HG02610 (cell line): ENCODE data around the gene ATP5MK.
"Not testable (repeated sequence)": the region's sequence is repeated elsewhere in the genome, so short reads cannot be mapped to it uniquely, and the experiment has no call there.

Source experiments
- ATAC-seq: cut with Tn5 transposase; IDR thresholded peaks from one replicate; pipeline ENCODE4 v1.9.1; 2021; ENCODE audit warnings: mild to moderate bottlenecking, moderate library complexity; ENCODE audit not compliant: unreplicated experiment

The ATP5MK gene, protein sequence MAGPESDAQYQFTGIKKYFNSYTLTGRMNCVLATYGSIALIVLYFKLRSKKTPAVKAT

DNA sequence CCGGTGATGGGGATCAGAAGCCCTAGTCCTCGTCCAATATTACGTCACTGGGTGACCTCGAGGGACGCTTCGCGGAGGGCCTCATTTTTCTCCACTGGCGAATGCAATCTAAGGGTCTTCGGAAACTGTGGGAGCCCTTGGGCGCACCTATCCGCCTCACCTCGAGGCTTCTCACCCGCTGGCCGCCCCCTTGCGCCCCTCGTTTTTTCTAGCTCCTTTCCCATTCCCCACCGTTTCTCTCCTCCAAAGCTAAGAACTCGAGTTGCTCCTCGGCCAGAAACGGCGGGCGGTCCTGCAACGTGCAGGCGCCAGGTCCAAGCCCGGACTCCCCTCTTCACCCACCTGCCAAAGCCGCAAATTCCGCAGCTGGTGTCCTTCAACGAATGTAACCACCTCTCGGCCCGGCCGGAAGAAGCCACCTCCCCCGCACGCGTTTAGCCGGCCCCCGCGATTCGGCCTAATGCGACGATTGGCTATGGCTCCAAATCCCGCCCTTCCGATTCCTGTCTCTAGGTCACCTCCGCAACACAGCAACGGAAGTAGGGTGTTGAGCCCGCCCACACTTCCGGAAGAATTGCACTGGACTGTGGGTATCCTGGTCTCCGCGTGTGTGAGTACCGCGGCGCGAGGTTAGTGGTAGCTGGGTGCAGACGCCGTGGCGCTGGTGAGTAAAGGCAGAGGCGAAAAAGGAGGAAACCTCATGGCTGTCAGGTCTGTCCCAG lies at the start of gene ATP5MK, which contains the start of gene PDCD11:
Gene ATP5MK, minus strand, starts transcription at position 409 of the 722 bp plus-strand sequence. CDS start 4,018 bp downstream, outside the sequence.
Gene PDCD11, plus strand, starts transcription at position 560 of the 722 bp plus-strand sequence. CDS start 1,801 bp downstream, outside the sequence.
- peak; percentile 99 for ATAC-seq

DNA sequence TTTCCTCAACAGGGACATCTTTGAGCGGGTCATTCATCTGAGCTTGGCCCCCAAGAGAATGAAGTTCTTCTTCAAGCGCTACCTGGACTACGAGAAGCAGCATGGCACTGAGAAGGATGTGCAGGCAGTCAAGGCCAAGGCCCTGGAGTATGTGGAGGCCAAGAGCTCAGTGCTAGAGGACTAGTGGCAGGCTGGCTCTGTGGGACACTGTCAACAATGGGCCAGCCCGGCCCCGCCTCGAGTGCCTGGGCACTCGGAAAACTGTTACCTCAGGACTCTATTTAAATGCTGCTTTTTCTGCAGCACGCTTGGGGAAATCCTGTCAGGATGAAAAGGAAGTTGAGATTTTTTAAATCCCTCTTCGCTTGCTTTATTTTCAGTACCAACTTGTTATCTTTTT lies 49.1 kb upstream of the ATP5MK start:
- ATAC-seq, result no peak

DNA sequence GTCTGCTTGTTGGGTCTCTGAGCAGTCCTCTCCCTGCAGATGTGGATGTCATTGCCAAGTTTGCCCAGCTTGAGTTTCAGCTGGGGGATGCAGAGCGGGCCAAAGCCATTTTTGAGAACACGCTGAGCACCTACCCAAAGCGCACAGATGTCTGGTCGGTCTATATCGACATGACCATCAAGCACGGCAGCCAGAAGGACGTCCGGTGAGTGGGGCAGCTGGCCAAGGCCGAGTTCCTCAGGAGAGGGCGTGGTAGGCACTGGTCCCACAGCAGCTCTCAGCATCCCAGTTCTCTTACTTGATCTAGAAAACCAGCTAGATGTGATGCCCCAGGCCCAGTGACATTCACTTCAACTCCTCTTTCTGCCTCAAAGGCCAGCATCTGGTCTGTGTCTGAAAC lies 48.2 kb upstream of the ATP5MK start:
- no peak for ATAC-seq

DNA sequence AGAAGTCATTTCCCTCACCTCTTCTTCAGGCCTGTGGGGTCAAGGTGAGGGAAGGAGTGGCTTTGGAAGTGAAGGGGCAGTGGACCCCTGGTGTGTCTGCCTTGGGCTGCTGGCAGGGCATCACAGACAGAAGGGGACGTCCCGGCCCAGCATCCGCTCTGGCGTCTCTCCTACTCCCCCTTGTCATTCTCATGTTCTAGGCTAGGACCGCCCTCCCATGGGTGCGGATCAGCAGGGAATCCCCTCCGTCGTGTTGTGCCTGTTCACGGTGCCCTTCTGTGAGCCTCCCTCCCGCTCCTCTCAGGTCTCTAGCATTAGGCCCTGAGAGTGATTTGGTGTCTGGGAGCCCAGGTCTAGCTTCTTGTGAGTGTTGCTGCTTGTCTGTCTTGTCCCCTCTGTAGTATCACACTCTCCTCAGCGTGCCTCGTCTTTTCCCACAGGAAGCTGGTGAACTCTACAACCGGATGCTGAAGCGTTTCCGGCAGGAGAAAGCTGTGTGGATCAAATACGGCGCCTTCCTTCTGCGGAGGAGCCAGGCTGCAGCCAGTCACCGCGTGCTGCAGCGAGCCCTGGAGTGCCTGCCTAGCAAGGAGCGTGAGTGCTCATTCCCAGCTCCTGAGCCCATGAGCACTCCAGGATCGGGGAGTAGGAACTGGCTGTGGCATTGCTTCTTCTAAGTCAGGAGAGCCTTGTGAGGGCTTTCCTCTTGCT lies 47.4 kb upstream of the ATP5MK start:
- no peak for ATAC-seq

DNA sequence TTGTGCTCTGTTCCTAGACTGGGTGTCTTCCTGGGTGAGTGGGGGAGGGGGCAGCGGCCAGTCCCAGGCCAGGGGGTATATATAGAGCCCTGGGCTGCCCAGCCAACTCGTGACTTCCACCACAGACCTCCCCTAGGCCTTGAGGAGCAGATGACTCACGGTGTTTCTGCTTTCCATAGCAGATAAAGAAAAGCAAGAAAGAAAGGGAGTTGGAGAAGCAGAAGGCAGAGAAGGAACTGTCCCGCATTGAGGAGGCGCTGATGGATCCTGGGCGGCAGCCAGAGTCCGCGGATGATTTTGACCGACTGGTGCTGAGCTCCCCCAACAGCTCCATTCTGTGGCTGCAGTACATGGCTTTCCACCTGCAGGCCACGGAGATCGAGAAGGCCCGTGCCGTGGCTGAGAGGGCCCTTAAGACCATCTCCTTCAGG lies 45.8 kb upstream of the ATP5MK start:
- no peak for ATAC-seq

DNA sequence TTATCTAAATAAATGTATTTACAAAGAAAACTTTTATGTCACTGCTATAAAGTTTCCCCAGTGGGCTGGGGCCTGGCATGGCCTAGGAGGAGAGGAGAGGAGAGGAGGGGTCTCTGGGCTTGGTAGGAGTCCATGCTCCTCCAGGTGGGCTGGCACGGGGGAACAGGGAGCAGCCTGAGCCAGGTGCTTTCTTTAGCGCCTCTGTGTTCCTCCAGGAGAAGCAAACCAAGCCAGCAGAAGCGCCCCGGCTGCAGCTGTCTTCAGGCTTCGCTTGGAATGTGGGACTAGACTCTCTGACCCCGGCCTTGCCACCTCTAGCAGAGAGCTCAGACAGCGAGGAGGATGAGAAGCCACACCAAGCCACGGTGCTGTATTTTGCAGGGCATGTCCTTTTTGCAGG lies 45.3 kb upstream of the ATP5MK start:
- no peak for ATAC-seq

DNA sequence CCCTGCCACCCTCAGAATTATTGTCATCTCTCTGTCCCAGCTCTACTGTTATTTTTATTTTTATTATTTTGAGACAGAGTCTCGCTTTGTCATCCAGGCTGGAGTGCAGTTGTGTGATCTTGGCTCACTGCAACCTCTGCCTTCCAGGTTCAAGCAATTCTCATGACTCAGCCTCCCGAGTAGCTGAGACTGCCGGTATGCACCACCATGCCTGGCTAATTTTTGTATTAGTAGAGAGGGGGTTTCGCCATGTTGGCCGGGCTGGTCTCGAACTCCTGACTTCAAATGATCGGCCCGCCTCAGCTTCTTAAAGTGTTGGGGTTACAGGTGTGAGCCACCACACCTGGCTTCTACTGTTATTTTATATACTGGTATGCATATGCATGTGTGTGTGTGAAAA lies 44.9 kb upstream of the ATP5MK start:
- ATAC-seq, result no peak

DNA sequence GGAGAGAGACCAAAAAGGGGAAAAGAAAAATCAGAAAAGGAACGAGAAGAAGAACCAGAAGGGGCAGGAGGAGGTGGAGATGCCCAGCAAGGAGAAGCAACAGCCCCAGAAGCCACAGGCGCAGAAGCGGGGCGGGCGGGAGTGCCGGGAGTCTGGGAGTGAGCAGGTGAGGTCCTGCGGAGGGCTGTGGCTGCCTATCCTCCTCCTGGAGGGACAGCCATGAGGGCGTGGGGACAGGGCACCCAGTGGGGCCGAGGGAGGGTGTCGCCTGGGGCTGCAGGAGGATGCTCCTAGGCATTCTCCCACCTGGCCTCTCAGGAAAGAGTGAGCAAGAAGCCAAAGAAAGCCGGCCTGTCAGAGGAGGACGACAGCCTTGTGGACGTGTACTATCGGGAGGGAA lies 44.1 kb upstream of the ATP5MK start:
- no peak for ATAC-seq

DNA sequence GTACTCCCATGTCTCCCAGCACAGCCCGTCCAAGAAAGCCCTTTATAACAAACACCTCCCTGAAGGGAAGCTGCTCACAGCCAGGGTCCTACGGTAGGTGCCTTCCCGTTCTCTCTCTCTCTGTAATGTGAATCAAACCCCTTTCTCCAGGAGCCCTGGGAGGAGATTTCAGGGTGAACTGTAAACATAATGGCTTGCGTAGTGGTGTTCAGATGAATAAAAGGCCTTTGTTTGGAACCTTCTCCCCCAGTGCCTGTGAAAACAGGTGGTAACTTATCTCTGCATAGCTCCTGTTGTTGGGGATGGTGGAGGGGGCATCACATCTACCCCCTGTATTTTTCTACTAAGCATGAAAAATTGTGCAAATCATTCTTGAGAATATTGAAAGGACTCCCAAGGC lies 43.5 kb upstream of the ATP5MK start:
- no peak for ATAC-seq

DNA sequence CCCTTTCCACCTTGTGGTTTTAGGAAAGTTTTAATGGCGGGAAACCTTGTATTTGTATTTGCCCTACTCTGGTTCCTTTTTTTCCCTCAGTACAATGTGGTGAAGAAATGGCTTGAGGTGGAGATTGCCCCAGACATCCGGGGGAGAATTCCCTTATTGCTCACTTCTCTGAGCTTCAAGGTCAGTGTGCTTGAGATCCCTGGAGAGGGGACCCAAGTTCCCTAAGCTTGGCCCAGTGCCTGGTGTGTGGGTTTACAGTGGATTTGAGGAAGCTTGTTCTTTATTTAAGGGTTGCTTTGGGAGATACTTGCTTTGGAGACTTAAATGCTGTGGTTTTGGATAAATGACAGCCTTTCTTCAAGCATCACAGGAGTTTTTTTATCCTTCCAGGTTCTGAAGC lies 37.6 kb upstream of the ATP5MK start:
- no peak for ATAC-seq

DNA sequence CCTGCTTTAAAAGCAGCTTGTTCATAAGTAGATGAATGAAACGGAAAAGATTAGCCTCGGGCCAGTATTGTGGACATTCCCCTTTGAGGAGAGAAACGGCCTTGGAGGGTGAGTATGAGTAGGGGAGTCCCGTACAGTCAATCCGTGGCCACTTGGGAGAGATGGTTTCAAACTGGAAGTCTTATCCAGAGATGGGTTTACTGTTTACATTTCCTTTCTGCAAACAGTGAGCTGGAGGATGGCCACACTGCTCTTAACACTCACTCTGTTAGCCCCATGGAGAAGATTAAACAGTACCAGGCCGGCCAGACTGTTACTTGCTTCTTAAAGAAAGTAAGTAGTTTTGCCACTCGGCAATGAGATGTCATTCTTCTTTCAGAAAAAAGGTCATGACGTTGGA lies 35.6 kb upstream of the ATP5MK start:
- no peak for ATAC-seq

DNA sequence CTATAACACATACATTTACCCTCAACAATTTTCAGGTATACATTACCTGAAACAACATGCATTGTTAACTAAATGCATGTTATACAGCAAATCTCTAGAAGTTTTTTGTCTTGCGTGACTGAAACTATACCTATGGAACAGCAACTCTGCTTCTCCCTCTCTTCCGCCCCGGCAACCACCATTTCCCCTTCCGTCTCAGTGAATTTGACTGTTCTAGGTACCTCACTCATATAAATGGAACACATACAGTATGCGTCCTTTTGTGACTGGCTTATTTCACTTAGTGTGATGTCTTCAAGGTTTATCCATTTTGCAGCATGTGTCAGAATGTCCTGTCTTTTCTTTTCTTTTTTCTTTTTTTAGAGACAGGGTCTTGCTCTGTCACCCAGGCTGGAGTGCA lies 33.4 kb upstream of the ATP5MK start:
- ATAC-seq, result no peak

DNA sequence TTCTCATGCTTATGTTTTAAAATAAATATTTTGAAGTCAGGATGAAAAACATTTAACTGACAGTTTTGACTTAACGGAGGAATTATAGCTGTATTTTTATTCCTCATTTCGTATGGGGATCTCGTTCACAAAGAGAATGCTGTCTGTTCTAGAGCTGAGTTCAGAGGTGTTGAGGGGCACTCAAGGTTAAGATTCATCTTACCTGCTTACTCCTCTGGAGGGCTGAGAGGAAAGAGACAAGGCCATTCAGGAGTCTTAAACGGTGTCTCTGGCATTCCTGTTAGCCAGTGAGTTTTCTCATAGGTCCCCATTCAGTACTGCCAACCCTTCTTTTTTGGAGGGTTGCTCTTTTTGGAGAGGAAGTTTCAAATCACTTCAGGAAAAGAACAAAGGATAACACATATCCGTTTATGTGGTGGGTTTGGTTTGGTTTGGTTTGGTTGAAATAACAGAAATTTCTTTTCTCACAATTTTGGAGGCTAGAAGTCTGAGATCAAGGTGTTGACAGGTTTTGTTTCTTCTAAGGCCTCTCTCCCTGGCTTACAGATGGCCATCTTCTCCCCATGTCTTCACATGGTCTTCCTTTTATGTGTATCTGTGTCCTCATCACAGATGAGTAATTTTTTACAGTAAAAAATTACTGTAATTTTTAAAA lies 32.8 kb upstream of the ATP5MK start:
- no peak for ATAC-seq

DNA sequence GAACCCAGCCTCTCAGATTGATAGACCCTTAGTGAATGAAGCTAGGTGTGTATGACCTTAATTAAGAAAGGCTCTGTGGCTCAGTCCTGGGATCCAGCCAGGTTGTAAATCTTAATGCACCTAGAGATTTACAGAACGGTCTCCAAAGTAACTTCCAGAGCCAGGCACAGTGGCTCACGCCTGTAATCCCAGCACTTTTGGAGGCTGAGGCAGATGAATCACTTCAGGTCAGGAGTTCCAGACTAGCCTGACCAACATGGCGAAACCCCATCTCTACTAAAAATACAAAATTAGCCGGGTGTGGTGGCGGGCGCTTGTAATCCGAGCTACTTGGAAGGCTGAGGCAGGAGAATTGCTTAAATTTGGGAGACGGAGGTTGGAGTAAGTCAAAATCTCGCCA lies 31.6 kb upstream of the ATP5MK start:
- no peak for ATAC-seq

DNA sequence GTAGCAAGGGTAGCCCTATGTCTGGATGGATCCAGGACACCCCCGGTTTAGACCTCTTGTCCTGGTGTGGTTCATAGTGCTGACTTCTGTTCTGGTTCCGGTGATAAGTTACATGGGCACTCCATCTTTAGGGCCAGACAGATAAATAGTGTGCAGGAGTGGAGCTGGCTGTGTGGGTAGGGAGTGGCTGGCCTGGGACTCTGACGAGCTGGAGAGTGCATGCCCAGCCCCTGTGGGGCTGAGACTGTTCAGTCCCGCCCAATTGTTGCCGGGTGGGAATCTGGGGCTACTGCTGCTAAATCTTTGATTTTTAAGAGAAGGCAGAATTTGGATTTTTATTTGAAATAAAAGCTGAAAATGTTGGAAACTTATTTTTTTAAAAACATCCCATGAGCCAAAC lies 27.5 kb upstream of the ATP5MK start:
- no peak for ATAC-seq

DNA sequence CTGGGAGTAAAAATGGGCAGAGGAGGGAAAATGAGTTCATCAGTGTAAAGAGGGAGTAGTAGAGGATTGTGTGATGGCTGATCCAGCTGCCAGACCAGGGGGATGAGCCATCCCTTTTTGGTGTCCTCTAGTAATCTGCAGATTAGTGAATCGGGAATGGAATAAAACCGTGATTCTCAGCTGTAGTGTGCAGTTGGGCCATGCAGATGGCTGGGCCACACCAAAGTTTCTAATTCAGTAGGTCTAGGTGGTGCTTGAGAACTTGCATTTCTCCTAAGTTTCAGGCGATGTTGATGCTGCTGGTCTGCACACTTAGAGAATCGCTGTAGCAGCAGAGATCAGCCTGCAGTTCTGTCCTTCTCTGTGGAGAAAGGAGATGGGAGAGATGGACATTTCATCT lies 22.8 kb upstream of the ATP5MK start:
- ATAC-seq, result no peak

DNA sequence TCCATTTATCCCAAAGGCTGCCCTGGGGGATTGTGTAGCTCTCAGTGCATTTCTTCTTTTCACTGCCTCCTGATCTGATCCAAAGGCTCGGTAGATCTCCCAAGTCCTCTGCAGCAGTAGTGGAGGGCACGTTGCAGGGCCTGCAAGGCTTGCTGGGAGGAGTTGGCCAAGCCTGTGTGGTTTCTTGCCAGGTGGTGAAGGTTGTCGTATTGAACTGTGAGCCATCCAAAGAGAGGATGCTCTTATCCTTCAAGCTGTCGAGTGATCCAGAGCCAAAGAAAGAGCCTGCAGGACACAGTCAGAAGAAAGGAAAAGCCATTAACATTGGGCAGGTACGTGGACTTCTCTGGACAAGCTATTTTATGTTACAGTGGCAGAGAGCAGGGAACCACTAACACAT lies 21.3 kb upstream of the ATP5MK start:
- ATAC-seq, result no peak

DNA sequence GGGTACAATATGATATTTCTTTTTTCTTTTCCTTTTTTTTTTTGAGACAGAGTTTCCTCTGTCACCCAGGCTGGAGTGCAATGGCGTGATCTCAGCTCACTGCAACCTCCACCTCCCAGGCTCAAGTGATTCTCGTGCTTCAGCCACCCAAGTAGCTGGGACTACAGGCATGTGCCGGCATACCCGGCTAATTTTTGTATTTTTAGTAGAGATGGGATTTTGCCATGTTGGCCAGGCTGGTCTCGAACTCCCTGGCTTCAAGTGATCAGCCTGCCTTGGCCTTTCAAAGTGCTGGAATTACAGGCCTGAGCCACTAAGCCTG lies 20.8 kb upstream of the ATP5MK start:
- not testable (repeated sequence) for ATAC-seq

DNA sequence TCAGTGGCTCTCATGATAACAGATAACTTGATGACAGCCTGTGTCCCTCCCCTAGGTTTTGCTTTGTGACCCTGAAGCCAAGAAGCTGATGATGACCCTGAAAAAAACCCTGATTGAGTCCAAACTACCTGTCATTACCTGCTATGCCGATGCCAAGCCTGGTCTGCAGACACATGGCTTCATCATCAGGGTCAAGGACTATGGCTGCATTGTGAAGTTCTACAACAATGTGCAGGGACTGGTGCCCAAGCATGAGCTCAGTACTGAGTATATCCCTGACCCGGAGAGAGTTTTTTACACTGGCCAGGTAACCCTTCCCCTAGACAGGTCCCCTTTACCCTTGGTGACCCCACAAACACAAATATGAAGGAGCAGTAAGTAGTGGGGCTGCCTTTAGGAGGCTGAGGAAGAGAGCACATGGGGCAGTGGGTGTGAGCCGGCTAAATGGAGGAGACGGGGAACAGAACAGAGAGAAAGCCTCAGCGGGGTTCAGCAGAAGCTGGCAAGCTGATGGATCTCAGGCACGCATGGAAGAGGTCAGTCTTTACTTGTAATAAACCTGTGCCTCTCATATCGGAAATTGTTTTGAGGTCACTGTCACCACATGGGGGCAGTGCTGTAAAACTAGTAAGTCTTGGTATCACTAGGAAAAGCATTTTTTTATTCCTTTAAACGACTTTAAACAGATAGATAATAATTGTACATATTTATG lies 20.3 kb upstream of the ATP5MK start:
- no peak for ATAC-seq

DNA sequence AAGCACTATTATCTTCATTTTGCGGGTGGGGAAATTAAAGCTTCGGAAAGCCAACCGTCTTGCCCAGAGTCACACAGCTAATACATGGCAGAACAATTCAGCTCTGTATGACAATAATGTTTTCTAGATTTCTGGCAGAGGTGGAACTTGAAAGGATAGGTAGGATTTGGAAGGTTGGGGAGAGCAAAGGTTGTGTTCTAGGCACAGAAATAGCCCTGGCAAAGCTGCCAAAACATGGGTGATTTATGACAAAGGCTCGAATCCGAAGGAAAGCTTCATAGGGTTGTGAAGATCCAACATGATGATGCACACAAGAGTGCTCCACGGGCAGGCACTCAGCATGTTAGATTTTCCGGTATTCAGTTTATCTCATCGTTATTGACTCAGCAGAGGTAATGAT lies 19.3 kb upstream of the ATP5MK start:
- no peak for ATAC-seq

DNA sequence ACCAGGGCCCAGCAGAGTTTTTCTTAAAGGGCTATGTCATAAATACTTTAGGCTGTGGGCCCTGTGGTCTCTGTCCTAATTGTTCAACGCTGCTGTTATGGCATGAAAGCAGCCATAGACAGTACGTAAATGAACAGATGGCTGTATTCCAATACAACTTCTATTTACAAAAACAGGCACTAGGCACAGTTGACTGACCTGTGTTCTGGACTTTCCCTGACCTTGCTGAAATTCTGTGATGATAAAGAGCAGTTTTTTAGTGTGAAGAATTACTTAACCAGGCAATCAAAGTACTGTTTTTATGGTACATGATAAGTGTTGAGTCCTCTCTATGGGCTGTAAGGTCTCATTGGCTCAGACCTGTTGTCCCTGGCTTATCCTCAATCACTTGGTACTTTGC lies 17.3 kb upstream of the ATP5MK start:
- no peak for ATAC-seq
